MCF 10A (cell line): ENCODE results near the gene RICTOR. TPM values are rescaled to one million over a fixed set of nuclear protein-coding genes. Genes with fewer than 3 reads are reported as not detected.
A peak's percentile ranks its signal among the peaks of the same experiment; 100 is the strongest.

Source experiments
- BruUV-seq: library from RNA; stranded (reverse); fragments of 400-500 nt; replicated peaks from 2 replicates; lab custom pipeline; 2021; lab: Mats Ljungman, UMichigan
- CTCF ChIA-PET: fragments of 300-600 bp; sonication (Branson Sonifier 250); formaldehyde crosslinking; extraction: SDS; loops from one replicate; lab custom pipeline; 2021; ENCODE audit warnings: antibody characterized with exemption, inconsistent platforms; lab: Yijun Ruan, JAX
- POLR2A ChIA-PET: fragments of 300-600, 350-650 bp; sonication (Branson Sonifier 250); formaldehyde crosslinking; extraction: SDS; loops from one replicate; lab custom pipeline; 2020; ENCODE audit warnings: antibody characterized with exemption, inconsistent platforms; lab: Yijun Ruan, JAX
- DNase-seq: peaks from one replicate; pipeline ENCODE4 v3.0.0-alpha.2; 2018; ENCODE audit not compliant: unreplicated experiment
- H3K27ac Mint-ChIP-seq: one replicate; pipeline ENCODE4 v1.8.0; 2022; ENCODE audit warnings: mild to moderate bottlenecking, low read depth, mixed read lengths; ENCODE audit not compliant: unreplicated experiment
- H3K27me3 Mint-ChIP-seq: one replicate; pipeline ENCODE4 v1.8.0; 2022; ENCODE audit warnings: mixed read lengths; ENCODE audit not compliant: insufficient read depth, unreplicated experiment
- H3K36me3 Mint-ChIP-seq: one replicate; pipeline ENCODE4 v1.8.0; 2022; ENCODE audit warnings: mild to moderate bottlenecking, moderate library complexity, mixed read lengths; ENCODE audit not compliant: insufficient read depth, unreplicated experiment
- H3K4me1 Mint-ChIP-seq: one replicate; pipeline ENCODE4 v1.8.0; 2022; ENCODE audit warnings: mixed read lengths; ENCODE audit not compliant: insufficient read depth, unreplicated experiment
- H3K4me3 Mint-ChIP-seq: one replicate; pipeline ENCODE4 v1.8.0; 2022; ENCODE audit warnings: mild to moderate bottlenecking, moderate library complexity, mixed read lengths; ENCODE audit not compliant: unreplicated experiment
- H3K9me3 Mint-ChIP-seq: one replicate; pipeline ENCODE4 v1.8.0; 2022; ENCODE audit warnings: mixed read lengths; ENCODE audit not compliant: unreplicated experiment
- CTCF ChIP-seq: fragments of 200-600 bp; IDR thresholded peaks from one replicate; pipeline ENCODE4 v1.8.0; 2022; ENCODE audit warnings: antibody characterized with exemption, mild to moderate bottlenecking; ENCODE audit not compliant: unreplicated experiment
- intact Hi-C: fragments of 100-400 bp; cut with micrococcal nuclease; formaldehyde crosslinking; loops from 2 replicates; pipeline ENCODE4 v1.14.1; 2022
- total RNA-seq: library from RNA; stranded (reverse); gene quantifications from 2 replicates; pipeline ENCODE4 v1.2.3, GENCODE V29; 2022

RICTOR gene
- total RNA-seq, 1 experiment from 2014 or later = 25.7 TPM

DNA sequence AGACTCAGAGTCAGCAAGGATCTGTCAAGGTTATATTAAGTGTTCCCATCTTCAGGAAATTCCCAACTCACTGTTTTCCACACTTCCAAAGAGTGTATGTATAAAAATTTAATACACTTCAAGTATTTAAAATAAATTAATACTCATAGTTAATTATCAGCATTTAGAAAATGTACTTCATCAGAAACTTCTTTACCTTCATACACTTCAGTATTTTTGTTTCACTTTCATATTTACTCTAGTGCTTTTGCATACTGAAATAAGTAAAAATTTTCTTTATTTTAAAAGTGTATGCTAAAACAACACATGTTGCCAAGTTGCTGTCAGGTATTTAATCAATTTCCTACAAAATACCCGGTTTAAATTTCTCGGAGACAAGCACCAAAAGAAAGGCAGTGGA is 16.5 kb downstream of the RICTOR start:
- Mint-ChIP-seq H3K36me3 (no peaks in the 10 kb centered on the region), H3K27me3 (no peaks in the 10 kb centered on the region), H3K9me3 (no peaks in the 10 kb centered on the region), H3K4me1 (peaks cover 18% of the 10 kb centered on the region), H3K4me3 (peak overlapping the region; percentile 47), H3K27ac (no peak overlapping the region)
- ChIA-PET CTCF (interaction anchor here (0.7 kb wide), 1 partner anchor 166 kb away, joined by 3 read pairs; no protein-coding TSS in a partner anchor), POLR2A (interaction anchor here (2.1 kb wide), 1 partner anchor 15 kb away, joined by 5 read pairs; no protein-coding TSS in a partner anchor)
- BruUV-seq = no TSS peak
- intact Hi-C loops = no loop called here
- DNase-seq = no peak
- no peak for TF ChIP-seq CTCF

- Mint-ChIP-seq H3K9me3 (no peaks in the 10 kb centered on the region), H3K36me3 (no peaks in the 10 kb centered on the region), H3K27me3 (no peaks in the 10 kb centered on the region), H3K27ac (no peak overlapping the region), H3K4me1 (peaks cover 17% of the 10 kb centered on the region), H3K4me3 (no peak overlapping the region)
- ChIA-PET CTCF (no interaction called here), POLR2A (interaction anchor here (2.1 kb wide), 1 partner anchor 16 kb away, joined by 5 read pairs; no protein-coding TSS in a partner anchor)
- no TSS peak for BruUV-seq
- intact Hi-C loops = no loop called here
- DNase-seq = no peak
- TF ChIP-seq CTCF = no peak
Observed at GRCh38 chr5:39055768-39056398, 18.3 kb downstream of the RICTOR start.

- peaks cover 17% of the 10 kb centered on the region for H3K4me1 Mint-ChIP-seq
- no peak overlapping the region for H3K27ac Mint-ChIP-seq
- CTCF ChIA-PET = interaction anchor here (0.7 kb wide), 1 partner anchor 49 kb away, joined by 3 read pairs; no protein-coding TSS in a partner anchor
- no peaks in the 10 kb centered on the region for H3K36me3 Mint-ChIP-seq
- H3K4me3 Mint-ChIP-seq = no peak overlapping the region
- no peak for TF ChIP-seq CTCF
- no peaks in the 10 kb centered on the region for H3K9me3 Mint-ChIP-seq
- POLR2A ChIA-PET = no interaction called here
- no TSS peak for BruUV-seq
- no peaks in the 10 kb centered on the region for H3K27me3 Mint-ChIP-seq
- intact Hi-C loops = no loop called here
- no peak for DNase-seq
Observed at GRCh38 chr5:39055027-39055767, 19.0 kb downstream of the RICTOR start.

DNA sequence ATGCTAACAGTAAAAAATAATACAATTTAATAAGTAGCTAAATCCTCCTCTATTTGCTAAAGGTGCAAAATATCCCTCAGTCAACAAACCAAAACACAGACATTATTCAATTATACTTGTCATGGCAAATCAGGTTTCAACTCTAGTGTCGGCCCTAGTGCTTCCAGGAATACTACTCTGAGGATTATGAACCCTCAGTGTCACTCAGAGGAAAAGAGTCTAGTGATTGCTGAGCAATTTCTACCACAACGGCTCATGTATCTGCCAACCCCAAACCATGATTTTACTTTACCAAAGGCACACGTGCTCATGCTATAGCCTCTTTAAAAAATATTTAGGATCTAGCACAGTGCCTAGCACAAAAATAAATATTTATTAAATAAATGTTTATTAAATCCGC is 21.0 kb downstream of the RICTOR start:
- no peak for TF ChIP-seq CTCF
- no TSS peak for BruUV-seq
- ChIA-PET POLR2A (interaction anchor here (0.7 to 1.1 kb wide), 2 partner anchors 10 to 20 kb away, joined by 3 read pairs; no protein-coding TSS in a partner anchor), CTCF (interaction anchor here (1.0 kb wide), 1 partner anchor 28 kb away, joined by 3 read pairs; no protein-coding TSS in a partner anchor)
- H3K27me3 Mint-ChIP-seq = no peaks in the 10 kb centered on the region
- peaks cover 8% of the 10 kb centered on the region for H3K36me3 Mint-ChIP-seq
- no peak for DNase-seq
- H3K9me3 Mint-ChIP-seq = no peaks in the 10 kb centered on the region
- H3K27ac Mint-ChIP-seq = no peak overlapping the region
- H3K4me1 Mint-ChIP-seq = peaks cover 16% of the 10 kb centered on the region
- no peak overlapping the region for H3K4me3 Mint-ChIP-seq
- intact Hi-C loops = no loop called here
